Keratinocyte (primary cell): ENCODE measurements around the gene AP2A1. TPM values are rescaled to one million over a fixed set of nuclear protein-coding genes. Genes with fewer than 3 reads are reported as not detected.

Source experiments
- DNase-seq: peaks from one replicate; pipeline ENCODE4 v3.0.0-alpha.2; 2011; ENCODE audit warnings: low read depth, missing footprints, low spot score
- FAIRE-seq: peaks from 2 replicates; lab custom pipeline; 2011; peaks lifted over from hg19 to GRCh38; lab: Jason Lieb, UNC
- H2AFZ ChIP-seq: 2 replicates; pipeline ENCODE4 v1.6.0; 2012; ENCODE audit warnings: low read length, control low read depth, inconsistent platforms; ENCODE audit not compliant: control insufficient read depth
- H3K27ac ChIP-seq: 2 replicates; pipeline ENCODE4 v1.5.1; 2011; ENCODE audit warnings: low read length; ENCODE audit not compliant: control insufficient read depth, insufficient read depth
- H3K27me3 ChIP-seq: 3 replicates; pipeline ENCODE4 v1.6.0; 2011; ENCODE audit warnings: low read length; ENCODE audit not compliant: control insufficient read depth, insufficient read depth; ENCODE audit errors: extremely low read depth
- H3K36me3 ChIP-seq, 2 experiments: 2 replicates in 1 of 2; 3 replicates in 1 of 2; pipeline ENCODE4 v1.5.1; 2011; ENCODE audit warnings: low read length in 2 of 2, mild to moderate bottlenecking in 1 of 2; ENCODE audit not compliant: control insufficient read depth in 2 of 2, insufficient read depth in 2 of 2; ENCODE audit errors: extremely low read depth in 1 of 2
- H3K4me1 ChIP-seq: 3 replicates; pipeline ENCODE4 v1.5.1; 2011; ENCODE audit warnings: low read length; ENCODE audit not compliant: control insufficient read depth, insufficient read depth; ENCODE audit errors: extremely low read depth
- H3K4me2 ChIP-seq: 3 replicates; pipeline ENCODE4 v1.6.0; 2011; ENCODE audit warnings: low read depth, low read length; ENCODE audit not compliant: control insufficient read depth, insufficient read depth; ENCODE audit errors: extremely low read depth
- H3K4me3 ChIP-seq, 3 experiments: fragments of 200-600 bp in 1 of 3; sonication (generic) in 1 of 3; 2 replicates in 2 of 3; 3 replicates in 1 of 3; pipeline ENCODE4 v1.5.1; 2011 to 2016; ENCODE audit warnings: low read length in 3 of 3, mild to moderate bottlenecking in 3 of 3, control low read depth in 2 of 3, inconsistent platforms in 1 of 3, low read depth in 1 of 3, mixed read lengths in 1 of 3, mixed run types in 1 of 3, moderate library complexity in 1 of 3; ENCODE audit not compliant: control insufficient read depth in 2 of 3, insufficient read depth in 2 of 3; ENCODE audit errors: extremely low read depth in 1 of 3
- H3K79me2 ChIP-seq: 2 replicates; pipeline ENCODE4 v1.6.0; 2012; ENCODE audit warnings: low read length; ENCODE audit not compliant: control insufficient read depth, insufficient read depth
- H3K9ac ChIP-seq: 3 replicates; pipeline ENCODE4 v1.6.0; 2011; ENCODE audit warnings: low read length; ENCODE audit not compliant: control insufficient read depth, insufficient read depth; ENCODE audit errors: extremely low read depth
- H3K9me1 ChIP-seq: 3 replicates; pipeline ENCODE4 v1.6.0; 2011; ENCODE audit warnings: low read length; ENCODE audit not compliant: control insufficient read depth, insufficient read depth; ENCODE audit errors: extremely low read depth
- H3K9me3 ChIP-seq: 2 replicates; pipeline ENCODE4 v1.5.1; 2012; ENCODE audit warnings: low read depth, low read length; ENCODE audit not compliant: control insufficient read depth
- H4K20me1 ChIP-seq: 3 replicates; pipeline ENCODE4 v1.6.0; 2011; ENCODE audit warnings: low read length; ENCODE audit not compliant: control insufficient read depth, insufficient read depth; ENCODE audit errors: extremely low read depth
- CTCF ChIP-seq, 3 experiments: IDR thresholded peaks in 1 of 3; conservative IDR thresholded peaks in 1 of 3; optimal IDR thresholded peaks in 1 of 3; 2 replicates in 2 of 3; 3 replicates in 1 of 3; pipeline versions ENCODE3 to v1.5.1; 2011; ENCODE audit warnings: low read length in 3 of 3, mild to moderate bottlenecking in 3 of 3, moderate library complexity in 2 of 3, control low read depth in 1 of 3, inconsistent platforms in 1 of 3; ENCODE audit not compliant: insufficient read depth in 2 of 3; ENCODE audit errors: extremely low read depth in 1 of 3
- EZH2 ChIP-seq: IDR thresholded peaks from one replicate; pipeline ENCODE4 v1.6.1; 2012; ENCODE audit warnings: inconsistent platforms, mild to moderate bottlenecking, low read length, moderate library complexity
- dilution Hi-C: fragments of 300-500 bp; cut with MboI; formaldehyde crosslinking; loops from one replicate; pipeline ENCODE4 v1.7.0; 2020; ENCODE audit warnings: low sequenced_read_pairs; ENCODE audit not compliant: extremely low pct_ligation_motif_present
- polyA plus RNA-seq, 5 experiments: library from polyadenylated mRNA; depleted of rRNA in 3 of 5; stranded (reverse) in 3 of 5; stranded (forward) in 1 of 5; unstranded in 1 of 5; fragments of >200 nt; gene quantifications; 1 replicate in 1 of 5; 2 replicates in 3 of 5; 3 replicates in 1 of 5; pipeline versions ENCODE4 v1.2.1 to v1.2.3, GENCODE V29; 2011 to 2012; ENCODE audit warnings: missing spikeins in 2 of 5, low read depth in 1 of 5, low replicate concordance in 1 of 5

AP2A1 gene
- polyA plus RNA-seq, 1 donor (not counting 4 experiments of a cell fraction or from before 2014, with no cell fraction given): 36.7 TPM

DNA sequence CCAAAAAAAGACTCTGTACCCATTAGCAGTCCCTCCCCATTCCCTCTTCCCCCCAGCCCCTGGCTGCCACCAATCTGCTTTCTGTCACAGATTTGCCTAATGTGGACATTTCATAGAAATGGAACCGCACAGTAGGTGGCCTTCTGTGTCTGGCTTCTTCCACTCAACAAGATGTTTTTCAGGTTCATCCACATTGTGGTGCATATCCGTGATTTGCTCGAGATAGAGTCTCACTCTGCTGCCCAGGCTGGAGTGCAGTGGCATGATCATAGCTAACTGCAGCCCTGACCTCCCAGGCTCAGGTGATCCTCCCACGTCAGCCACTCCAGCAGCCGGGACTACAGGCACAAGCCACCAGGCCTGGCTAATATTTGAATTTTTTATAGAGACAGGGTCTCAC is 20.9 kb downstream of the AP2A1 start:
- dilution Hi-C loops: no loop called here
- no peaks in the 10 kb centered on the region for H3K9me3 ChIP-seq
- TF ChIP-seq CTCF (optimal IDR thresholded peaks at IDR 0.05 in 1 of 3, IDR thresholded peaks at IDR 0.05 in 1 of 3, conservative IDR thresholded peaks at IDR 0.05 in 1 of 3; ENCODE audit: extremely low read depth in 1 of 3, insufficient read depth in 2 of 3, low read length in 3 of 3): no peak
- TF ChIP-seq EZH2: no peak
- H3K9me1 ChIP-seq: peaks cover 2% of the 10 kb centered on the region
- H3K4me3 ChIP-seq: no peak overlapping the region
- no peaks in the 10 kb centered on the region for H3K27me3 ChIP-seq
- DNase-seq (no peak), FAIRE-seq (no peak)
- no peak overlapping the region for H3K9ac ChIP-seq
- no peak overlapping the region for H3K4me2 ChIP-seq
- H3K27ac ChIP-seq: no peak overlapping the region
- H3K4me1 ChIP-seq: no peaks in the 10 kb centered on the region
- H4K20me1 ChIP-seq: peaks cover 3% of the 10 kb centered on the region
- no peak overlapping the region for H2AFZ ChIP-seq
- peaks cover 5% of the 10 kb centered on the region for H3K79me2 ChIP-seq
- peaks cover 14 to 24% of the 10 kb centered on the region in 2 experiments for H3K36me3 ChIP-seq

- TF ChIP-seq EZH2 (no peak), CTCF (optimal IDR thresholded peaks at IDR 0.05 in 1 of 3, IDR thresholded peaks at IDR 0.05 in 1 of 3, conservative IDR thresholded peaks at IDR 0.05 in 1 of 3; ENCODE audit: extremely low read depth in 1 of 3, insufficient read depth in 2 of 3, low read length in 3 of 3) (no peak)
Observed at GRCh38 chr19:49788857-49789256, 22.1 kb downstream of the AP2A1 start.

More at GRCh38 chr19:49788857-49789256, 22.1 kb downstream of the AP2A1 start:
- H3K9me3 ChIP-seq: no peaks in the 10 kb centered on the region
- H3K4me2 ChIP-seq: no peak overlapping the region
- H3K4me1 ChIP-seq: no peaks in the 10 kb centered on the region
- H3K27me3 ChIP-seq: no peaks in the 10 kb centered on the region
- H4K20me1 ChIP-seq: peaks cover 3% of the 10 kb centered on the region
- H3K9ac ChIP-seq: no peak overlapping the region
- FAIRE-seq (no peak), DNase-seq (no peak)
- dilution Hi-C loops: no loop called here
- peaks cover 2% of the 10 kb centered on the region for H3K9me1 ChIP-seq
- no peak overlapping the region for H2AFZ ChIP-seq
- H3K4me3 ChIP-seq: no peak overlapping the region
- H3K36me3 ChIP-seq: peaks cover 17 to 23% of the 10 kb centered on the region in 2 experiments
- H3K79me2 ChIP-seq: peaks cover 5% of the 10 kb centered on the region
- no peak overlapping the region for H3K27ac ChIP-seq
